HPDE6-E6E7 (cell line): Measurements from ENCODE around the gene SLC4A1AP.
"Not testable (repeated sequence)": the region's sequence is repeated elsewhere in the genome, so short reads cannot be mapped to it uniquely, and the experiment has no call there.

ENCODE experiments used
- DNase-seq: peaks from one replicate; pipeline ENCODE4 v3.0.0; 2011; ENCODE audit warnings: missing footprints; ENCODE audit errors: extremely low spot score

The SLC4A1AP gene

GRCh38 chr2:27652341-27652740, 11.3 kb upstream of the SLC4A1AP start:
- DNase-seq: no peak

DNA sequence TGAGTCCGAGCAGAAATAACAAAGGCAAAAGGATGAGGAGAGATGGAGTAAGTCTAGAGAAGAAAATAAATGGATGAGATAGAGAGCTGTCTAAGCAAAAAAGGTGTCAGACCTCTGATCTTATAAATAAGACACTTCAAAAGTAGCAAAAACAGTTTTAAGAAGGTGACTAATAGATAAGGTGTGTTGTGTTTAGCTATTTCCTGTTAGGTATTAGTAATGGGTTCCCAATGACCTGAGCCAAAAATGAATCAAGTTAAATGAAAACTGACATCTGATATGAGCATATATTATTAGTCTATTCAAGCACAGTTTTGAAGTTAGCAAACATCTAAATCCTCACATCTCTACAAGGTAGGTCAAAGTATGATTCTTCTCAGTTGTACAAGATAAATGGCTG, 10.9 kb upstream of the SLC4A1AP start:
- DNase-seq: no peak

- DNase-seq: no peak
Observed at GRCh38 chr2:27653397-27653796, 10.3 kb upstream of the SLC4A1AP start.

- no peak for DNase-seq
Observed at GRCh38 chr2:27655155-27655951, 8.3 kb upstream of the SLC4A1AP start.

- DNase-seq: no peak
Observed at GRCh38 chr2:27661371-27661770, 2.3 kb upstream of the SLC4A1AP start.

DNA sequence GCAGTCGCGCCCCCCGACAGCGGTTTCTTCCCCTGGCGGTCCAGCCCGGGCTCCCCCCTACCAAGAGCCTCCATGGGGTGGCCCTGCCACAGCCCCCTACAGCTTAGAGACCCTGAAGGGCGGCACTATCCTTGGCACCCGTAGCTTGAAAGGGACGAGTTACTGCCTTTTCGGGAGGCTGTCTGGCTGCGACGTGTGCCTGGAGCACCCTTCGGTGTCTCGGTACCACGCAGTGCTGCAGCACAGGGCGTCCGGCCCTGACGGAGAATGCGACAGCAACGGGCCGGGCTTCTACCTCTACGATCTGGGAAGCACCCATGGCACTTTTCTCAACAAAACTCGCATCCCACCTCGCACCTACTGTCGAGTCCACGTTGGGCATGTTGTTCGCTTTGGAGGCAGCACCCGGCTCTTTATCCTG, 475 bp downstream of the SLC4A1AP start:
- DNase-seq: no peak

GRCh38 chr2:27664622-27665363, 1.1 kb downstream of the SLC4A1AP start:
- no peak for DNase-seq

- no peak for DNase-seq
Observed at GRCh38 chr2:27667446-27667845, 3.8 kb downstream of the SLC4A1AP start.

GRCh38 chr2:27671235-27671634, 7.5 kb downstream of the SLC4A1AP start:
- no peak for DNase-seq

GRCh38 chr2:27672723-27673486, 9.2 kb downstream of the SLC4A1AP start:
- DNase-seq: no peak

DNA sequence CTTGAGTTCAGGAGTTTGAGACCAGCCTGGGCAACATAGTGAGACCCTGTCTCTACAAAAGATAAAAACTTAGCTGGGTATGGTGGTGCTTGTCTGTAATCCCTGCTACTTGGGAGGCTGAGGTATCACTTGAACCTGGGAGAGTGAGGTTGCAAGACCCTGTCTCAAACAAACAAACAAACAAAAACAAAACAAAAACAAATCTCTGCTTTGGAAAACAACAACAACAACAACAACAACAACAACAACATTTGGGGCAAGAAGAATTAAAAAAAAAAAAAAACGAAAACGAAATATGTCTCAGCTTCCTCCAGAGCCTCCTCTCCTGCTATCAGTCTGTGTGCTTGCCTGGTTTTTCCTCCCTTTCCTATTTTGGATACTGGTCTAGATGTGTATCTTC, 16.9 kb downstream of the SLC4A1AP start:
- no peak for DNase-seq

DNA sequence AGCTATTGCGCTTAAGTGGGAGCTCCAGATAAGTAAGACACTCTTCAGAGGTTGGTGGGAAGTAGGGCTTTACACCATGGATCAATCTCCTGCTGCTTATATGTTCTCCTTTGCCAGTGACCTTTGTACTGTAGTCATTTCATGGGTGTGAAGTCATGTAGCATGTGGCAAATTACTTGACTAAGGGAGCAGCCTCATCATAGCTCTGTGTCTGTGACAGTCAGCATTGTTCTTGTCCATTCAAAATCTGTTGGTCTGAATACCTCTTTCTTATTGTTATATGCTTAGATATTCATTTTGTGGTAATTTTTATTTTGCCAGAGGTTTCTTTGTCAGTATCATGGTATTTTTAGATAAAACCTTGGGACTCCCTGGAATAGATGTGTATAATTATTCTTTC, 18.2 kb downstream of the SLC4A1AP start:
- no peak for DNase-seq

DNA sequence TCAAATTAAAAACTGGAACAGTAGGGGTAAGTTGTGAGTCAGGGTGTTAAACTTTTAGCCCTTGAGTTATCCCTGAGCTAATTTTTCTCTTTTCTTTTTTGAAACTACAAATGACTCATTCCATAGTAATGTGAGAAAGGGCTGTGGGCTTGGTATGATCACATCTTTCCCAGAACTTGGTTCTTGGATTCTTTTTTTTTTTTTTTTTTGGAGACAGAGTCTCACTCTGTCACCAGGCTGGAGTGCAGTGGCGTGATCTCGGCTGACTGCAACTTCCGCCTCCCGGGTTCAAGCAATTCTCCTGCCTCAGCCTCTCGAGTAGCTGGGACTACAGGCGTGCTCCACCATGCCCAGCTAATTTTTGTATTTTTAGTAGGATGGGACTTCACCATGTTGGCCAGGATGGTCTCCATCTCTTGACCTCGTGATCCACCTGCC, 18.7 kb downstream of the SLC4A1AP start:
- DNase-seq: peak; percentile 70

- DNase-seq: peak; percentile 35
Observed at GRCh38 chr2:27683390-27684071, 19.8 kb downstream of the SLC4A1AP start.

DNA sequence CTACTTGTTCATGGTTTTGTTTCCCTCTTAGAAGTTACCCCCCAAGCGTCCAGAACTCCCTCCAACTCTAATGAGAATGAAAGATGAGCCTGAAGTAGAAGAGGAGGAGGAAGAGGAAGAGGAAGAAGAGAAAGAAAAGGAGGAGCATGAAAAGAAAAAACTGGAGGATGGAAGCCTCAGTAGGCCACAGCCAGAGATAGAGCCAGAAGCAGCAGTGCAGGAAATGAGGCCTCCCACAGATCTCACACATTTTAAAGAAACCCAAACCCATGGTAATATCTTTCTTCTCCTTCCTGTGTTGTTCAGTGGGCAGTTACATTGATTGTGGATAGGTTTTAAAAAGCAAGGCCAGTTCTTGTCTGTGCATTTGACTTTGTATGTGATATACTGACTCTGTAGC, 21.3 kb downstream of the SLC4A1AP start:
- not testable (repeated sequence) for DNase-seq

GRCh38 chr2:27685577-27685976, 21.9 kb downstream of the SLC4A1AP start:
- DNase-seq: no peak

- DNase-seq: no peak
Observed at GRCh38 chr2:27687232-27687631, 23.5 kb downstream of the SLC4A1AP start.

- DNase-seq: no peak
Observed at GRCh38 chr2:27689424-27689823, 25.7 kb downstream of the SLC4A1AP start.

DNA sequence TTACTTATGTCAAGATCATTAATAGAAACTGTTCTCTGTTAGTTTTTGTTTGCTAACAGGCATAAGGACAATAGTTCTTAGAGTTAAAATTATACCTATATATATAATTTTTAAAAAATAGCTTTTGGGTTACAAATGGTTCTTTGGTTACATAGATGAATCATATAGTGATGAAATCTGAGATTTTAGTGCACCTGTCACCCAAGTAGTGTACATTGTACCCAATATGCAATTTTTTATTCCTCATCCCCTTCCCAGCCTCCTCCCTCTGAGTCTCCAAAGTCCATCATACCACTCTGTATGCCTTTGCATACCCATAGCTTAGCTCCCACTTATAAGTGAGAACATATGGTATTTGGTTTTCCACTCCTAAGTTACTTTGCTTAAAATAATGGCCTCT, 26.4 kb downstream of the SLC4A1AP start:
- no peak for DNase-seq

DNA sequence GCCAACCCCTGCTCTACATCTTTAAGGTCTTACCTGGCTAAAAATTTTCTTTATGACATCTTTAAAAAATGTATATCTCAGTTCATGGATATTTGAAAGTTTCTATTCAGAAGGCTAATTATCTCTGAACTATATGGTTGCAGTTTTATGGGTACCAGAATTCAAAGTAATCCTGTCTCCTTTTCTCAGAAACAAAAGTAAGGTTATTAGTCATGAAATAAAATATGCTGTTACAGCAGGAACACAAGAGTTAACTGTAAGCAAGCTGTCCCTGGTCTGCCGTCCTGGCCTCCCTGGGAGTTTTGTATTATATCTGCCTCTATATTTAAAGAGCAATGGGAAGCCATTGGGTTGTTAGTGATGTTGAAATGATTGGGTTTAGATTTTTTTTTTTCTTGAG, 34.0 kb downstream of the SLC4A1AP start:
- DNase-seq: no peak

GRCh38 chr2:27701676-27702075, 38.0 kb downstream of the SLC4A1AP start:
- DNase-seq: no peak

DNA sequence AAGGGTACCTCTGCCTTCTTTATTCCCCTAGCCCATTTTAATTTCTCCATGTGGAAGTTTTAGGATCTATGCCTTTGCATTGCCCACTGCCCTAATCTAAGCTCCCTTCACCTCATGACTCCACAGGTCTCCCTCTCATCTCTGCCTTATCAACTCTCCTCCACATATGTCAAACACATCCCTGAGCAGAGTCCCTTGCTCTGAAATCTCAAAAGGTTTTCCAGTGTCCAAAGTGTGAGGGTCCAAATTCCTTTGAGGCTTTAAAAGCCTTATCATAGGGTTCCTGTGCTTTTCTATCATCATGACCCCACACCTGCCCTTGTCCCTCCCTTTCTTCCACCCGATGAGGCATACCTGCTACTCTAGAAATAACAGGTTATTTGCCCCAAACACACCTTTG, 38.6 kb downstream of the SLC4A1AP start:
- DNase-seq: no peak
